ENCODE results near the gene EXOC2. TPM values are rescaled to one million over a fixed set of nuclear protein-coding genes. Genes with fewer than 3 reads are reported as not detected.

EXOC2 gene
- total and polyA plus RNA-seq, 10 donors, result 7.0 to 32.8 (median 25.3) TPM

DNA sequence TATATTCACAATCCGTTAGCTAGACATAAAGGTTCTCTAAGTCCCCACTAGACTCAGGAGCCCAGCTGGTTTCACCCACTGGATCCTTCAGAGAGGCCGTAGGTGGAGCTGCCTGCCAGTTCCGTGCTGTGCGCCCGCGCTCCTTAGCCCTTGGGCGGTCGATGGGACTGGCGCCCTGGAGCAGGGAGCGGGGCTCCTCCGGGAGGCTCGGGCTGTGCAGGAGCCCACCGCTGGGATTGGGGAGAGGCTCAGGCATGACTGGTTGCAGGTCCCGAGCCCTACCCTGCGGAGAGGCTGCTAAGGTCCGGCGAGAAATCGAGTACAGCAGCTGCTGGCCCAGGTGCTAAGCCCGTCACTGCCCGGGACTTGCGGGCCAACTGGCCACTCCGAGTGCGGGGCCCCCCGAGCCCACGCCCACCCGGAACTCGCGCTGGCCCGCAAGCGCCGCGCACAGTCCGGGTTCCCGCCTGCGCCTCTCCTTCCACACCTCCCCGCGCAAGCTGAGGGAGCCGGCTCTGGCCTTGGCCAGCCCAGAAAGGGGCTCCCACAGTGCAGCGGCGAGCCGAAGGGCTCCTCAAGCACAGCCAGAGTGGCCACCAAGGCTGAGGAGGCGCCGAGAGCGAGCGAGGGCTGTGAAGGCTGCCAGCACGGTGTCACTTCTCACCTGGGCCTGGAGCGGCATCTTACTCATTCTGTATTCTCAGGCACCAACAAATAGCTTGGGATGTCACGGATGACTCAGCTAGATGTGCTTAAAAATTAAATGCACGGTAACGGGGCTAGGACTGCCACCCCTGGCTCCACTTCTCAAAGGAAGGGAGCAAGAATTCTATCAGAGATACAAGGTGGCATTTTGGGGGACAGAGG is 257.3 kb downstream of the EXOC2 start:
- peaks cover 0 to 17% (median 2%) of the 10 kb centered on the region in 6 donors for H3K4me1 ChIP-seq
- H3K27me3 ChIP-seq (replicated peaks in 1 of 7), result no peaks in the 10 kb centered on the region
- WGBS, 5 donors, result 94 to 97% (median 95%) methylated on average over 29 to 50 of the region's 50 CpGs
- no peaks in the 10 kb centered on the region for H3K36me3 ChIP-seq
- TF ChIP-seq, protein P1, sequence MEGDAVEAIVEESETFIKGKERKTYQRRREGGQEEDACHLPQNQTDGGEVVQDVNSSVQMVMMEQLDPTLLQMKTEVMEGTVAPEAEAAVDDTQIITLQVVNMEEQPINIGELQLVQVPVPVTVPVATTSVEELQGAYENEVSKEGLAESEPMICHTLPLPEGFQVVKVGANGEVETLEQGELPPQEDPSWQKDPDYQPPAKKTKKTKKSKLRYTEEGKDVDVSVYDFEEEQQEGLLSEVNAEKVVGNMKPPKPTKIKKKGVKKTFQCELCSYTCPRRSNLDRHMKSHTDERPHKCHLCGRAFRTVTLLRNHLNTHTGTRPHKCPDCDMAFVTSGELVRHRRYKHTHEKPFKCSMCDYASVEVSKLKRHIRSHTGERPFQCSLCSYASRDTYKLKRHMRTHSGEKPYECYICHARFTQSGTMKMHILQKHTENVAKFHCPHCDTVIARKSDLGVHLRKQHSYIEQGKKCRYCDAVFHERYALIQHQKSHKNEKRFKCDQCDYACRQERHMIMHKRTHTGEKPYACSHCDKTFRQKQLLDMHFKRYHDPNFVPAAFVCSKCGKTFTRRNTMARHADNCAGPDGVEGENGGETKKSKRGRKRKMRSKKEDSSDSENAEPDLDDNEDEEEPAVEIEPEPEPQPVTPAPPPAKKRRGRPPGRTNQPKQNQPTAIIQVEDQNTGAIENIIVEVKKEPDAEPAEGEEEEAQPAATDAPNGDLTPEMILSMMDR (IDR thresholded peaks at IDR 0.05 in 8 of 11, conservative IDR thresholded peaks at IDR 0.05 in 3 of 11), result no peak
- TF ChIP-seq POLR2AphosphoS5 (IDR thresholded peaks at IDR 0.05), result no peak
- TF ChIP-seq POLR2A (IDR thresholded peaks at IDR 0.05), result no peak
- H3K27ac ChIP-seq, result no peak overlapping the region
- intact Hi-C loops (cut with DNase I; ENCODE audit: low total_unique reads), result no loop called here
- no peaks in the 10 kb centered on the region for H3K9me3 ChIP-seq
- peak; percentile 74 for DNase-seq
- H3K4me3 ChIP-seq, result no peak overlapping the region

Other genes starting within 250 kb of the EXOC2 start
- 1 to 10 TPM; 1.3 to 6.1 (median 2.7) TPM for gene HUS1B, start 36.0 kb downstream of the EXOC2 start, total RNA-seq
- gene HUS1B, start 36.0 kb downstream of the EXOC2 start, polyA plus RNA-seq, result under 1 TPM; 0.06 to 0.42 (median 0.15) TPM

Measured in spleen (tissue), 11 donors.